Keratinocyte (primary cell): Measurements from ENCODE around the gene LARGE1. TPM values are rescaled to one million over a fixed set of nuclear protein-coding genes. Genes with fewer than 3 reads are reported as not detected.

ENCODE experiments used
- DNase-seq: peaks from one replicate; pipeline ENCODE4 v3.0.0-alpha.2; 2011; ENCODE audit warnings: low read depth, missing footprints, low spot score
- FAIRE-seq: peaks from 2 replicates; lab custom pipeline; 2011; peaks lifted over from hg19 to GRCh38; lab: Jason Lieb, UNC
- H2AFZ ChIP-seq: 2 replicates; pipeline ENCODE4 v1.6.0; 2012; ENCODE audit warnings: low read length, control low read depth, inconsistent platforms; ENCODE audit not compliant: control insufficient read depth
- H3K27ac ChIP-seq: 2 replicates; pipeline ENCODE4 v1.5.1; 2011; ENCODE audit warnings: low read length; ENCODE audit not compliant: control insufficient read depth, insufficient read depth
- H3K27me3 ChIP-seq: 3 replicates; pipeline ENCODE4 v1.6.0; 2011; ENCODE audit warnings: low read length; ENCODE audit not compliant: control insufficient read depth, insufficient read depth; ENCODE audit errors: extremely low read depth
- H3K36me3 ChIP-seq, 2 experiments: 2 replicates in 1 of 2; 3 replicates in 1 of 2; pipeline ENCODE4 v1.5.1; 2011; ENCODE audit warnings: low read length in 2 of 2, mild to moderate bottlenecking in 1 of 2; ENCODE audit not compliant: control insufficient read depth in 2 of 2, insufficient read depth in 2 of 2; ENCODE audit errors: extremely low read depth in 1 of 2
- H3K4me1 ChIP-seq: 3 replicates; pipeline ENCODE4 v1.5.1; 2011; ENCODE audit warnings: low read length; ENCODE audit not compliant: control insufficient read depth, insufficient read depth; ENCODE audit errors: extremely low read depth
- H3K4me2 ChIP-seq: 3 replicates; pipeline ENCODE4 v1.6.0; 2011; ENCODE audit warnings: low read depth, low read length; ENCODE audit not compliant: control insufficient read depth, insufficient read depth; ENCODE audit errors: extremely low read depth
- H3K4me3 ChIP-seq, 3 experiments: fragments of 200-600 bp in 1 of 3; sonication (generic) in 1 of 3; 2 replicates in 2 of 3; 3 replicates in 1 of 3; pipeline ENCODE4 v1.5.1; 2011 to 2016; ENCODE audit warnings: low read length in 3 of 3, mild to moderate bottlenecking in 3 of 3, control low read depth in 2 of 3, inconsistent platforms in 1 of 3, low read depth in 1 of 3, mixed read lengths in 1 of 3, mixed run types in 1 of 3, moderate library complexity in 1 of 3; ENCODE audit not compliant: control insufficient read depth in 2 of 3, insufficient read depth in 2 of 3; ENCODE audit errors: extremely low read depth in 1 of 3
- H3K79me2 ChIP-seq: 2 replicates; pipeline ENCODE4 v1.6.0; 2012; ENCODE audit warnings: low read length; ENCODE audit not compliant: control insufficient read depth, insufficient read depth
- H3K9ac ChIP-seq: 3 replicates; pipeline ENCODE4 v1.6.0; 2011; ENCODE audit warnings: low read length; ENCODE audit not compliant: control insufficient read depth, insufficient read depth; ENCODE audit errors: extremely low read depth
- H3K9me1 ChIP-seq: 3 replicates; pipeline ENCODE4 v1.6.0; 2011; ENCODE audit warnings: low read length; ENCODE audit not compliant: control insufficient read depth, insufficient read depth; ENCODE audit errors: extremely low read depth
- H3K9me3 ChIP-seq: 2 replicates; pipeline ENCODE4 v1.5.1; 2012; ENCODE audit warnings: low read depth, low read length; ENCODE audit not compliant: control insufficient read depth
- H4K20me1 ChIP-seq: 3 replicates; pipeline ENCODE4 v1.6.0; 2011; ENCODE audit warnings: low read length; ENCODE audit not compliant: control insufficient read depth, insufficient read depth; ENCODE audit errors: extremely low read depth
- CTCF ChIP-seq, 3 experiments: IDR thresholded peaks in 1 of 3; conservative IDR thresholded peaks in 1 of 3; optimal IDR thresholded peaks in 1 of 3; 2 replicates in 2 of 3; 3 replicates in 1 of 3; pipeline versions ENCODE3 to v1.5.1; 2011; ENCODE audit warnings: low read length in 3 of 3, mild to moderate bottlenecking in 3 of 3, moderate library complexity in 2 of 3, control low read depth in 1 of 3, inconsistent platforms in 1 of 3; ENCODE audit not compliant: insufficient read depth in 2 of 3; ENCODE audit errors: extremely low read depth in 1 of 3
- EZH2 ChIP-seq: IDR thresholded peaks from one replicate; pipeline ENCODE4 v1.6.1; 2012; ENCODE audit warnings: inconsistent platforms, mild to moderate bottlenecking, low read length, moderate library complexity
- dilution Hi-C: fragments of 300-500 bp; cut with MboI; formaldehyde crosslinking; loops from one replicate; pipeline ENCODE4 v1.7.0; 2020; ENCODE audit warnings: low sequenced_read_pairs; ENCODE audit not compliant: extremely low pct_ligation_motif_present
- polyA plus RNA-seq, 5 experiments: library from polyadenylated mRNA; depleted of rRNA in 3 of 5; stranded (reverse) in 3 of 5; stranded (forward) in 1 of 5; unstranded in 1 of 5; fragments of >200 nt; gene quantifications; 1 replicate in 1 of 5; 2 replicates in 3 of 5; 3 replicates in 1 of 5; pipeline versions ENCODE4 v1.2.1 to v1.2.3, GENCODE V29; 2011 to 2012; ENCODE audit warnings: missing spikeins in 2 of 5, low read depth in 1 of 5, low replicate concordance in 1 of 5

Gene LARGE1
- polyA plus RNA-seq, 1 donor (not counting 4 experiments of a cell fraction or from before 2014, with no cell fraction given): 4.5 TPM

GRCh38 chr22:33315117-33315516 lies 605.2 kb downstream of the LARGE1 start:
- dilution Hi-C loops: no loop called here
- FAIRE-seq: peak; percentile 56
- no peak overlapping the region for H3K27ac ChIP-seq
- H3K9ac ChIP-seq: no peak overlapping the region
- H3K79me2 ChIP-seq: no peaks in the 10 kb centered on the region
- no peak for DNase-seq
- H3K27me3 ChIP-seq: no peaks in the 10 kb centered on the region
- no peaks in the 10 kb centered on the region for H3K9me3 ChIP-seq
- no peak overlapping the region for H2AFZ ChIP-seq
- TF ChIP-seq CTCF (optimal IDR thresholded peaks at IDR 0.05 in 1 of 3, IDR thresholded peaks at IDR 0.05 in 1 of 3, conservative IDR thresholded peaks at IDR 0.05 in 1 of 3; ENCODE audit: extremely low read depth in 1 of 3, insufficient read depth in 2 of 3, low read length in 3 of 3) (no peak), EZH2 (no peak)
- H3K4me2 ChIP-seq: no peak overlapping the region
- no peaks in the 10 kb centered on the region for H4K20me1 ChIP-seq
- no peaks in the 10 kb centered on the region for H3K9me1 ChIP-seq
- no peak overlapping the region for H3K4me3 ChIP-seq
- H3K36me3 ChIP-seq: no peaks in the 10 kb centered on the region
- H3K4me1 ChIP-seq: peaks cover 11% of the 10 kb centered on the region

GRCh38 chr22:33314316-33314715 lies 606.0 kb downstream of the LARGE1 start:
- peak; percentile 92 for FAIRE-seq
- Histone ChIP-seq H4K20me1 (no peaks in the 10 kb centered on the region), H2AFZ (no peak overlapping the region), H3K4me1 (peaks cover 11% of the 10 kb centered on the region), H3K27me3 (no peaks in the 10 kb centered on the region), H3K4me3 (no peak overlapping the region), H3K9me1 (no peaks in the 10 kb centered on the region), H3K9me3 (no peaks in the 10 kb centered on the region), H3K9ac (peak overlapping the region; percentile 2), H3K4me2 (peak overlapping the region; percentile 14), H3K79me2 (no peaks in the 10 kb centered on the region), H3K27ac (peak overlapping the region; percentile 63), H3K36me3 (no peaks in the 10 kb centered on the region)
- dilution Hi-C loops: no loop called here
- TF ChIP-seq CTCF (optimal IDR thresholded peaks at IDR 0.05 in 1 of 3, IDR thresholded peaks at IDR 0.05 in 1 of 3, conservative IDR thresholded peaks at IDR 0.05 in 1 of 3; ENCODE audit: extremely low read depth in 1 of 3, insufficient read depth in 2 of 3, low read length in 3 of 3): no peak
- no peak for TF ChIP-seq EZH2
- DNase-seq: peak; percentile 95
